ENCODE results near the gene UNC5C. TPM values are rescaled to one million over a fixed set of nuclear protein-coding genes. Genes with fewer than 3 reads are reported as not detected.

Gene UNC5C
- total and polyA plus RNA-seq, 2 of the 8 experiments (the other 6 are each of a cell fraction or from before 2014, with no cell fraction given): 0.30 to 1.3 TPM

DNA sequence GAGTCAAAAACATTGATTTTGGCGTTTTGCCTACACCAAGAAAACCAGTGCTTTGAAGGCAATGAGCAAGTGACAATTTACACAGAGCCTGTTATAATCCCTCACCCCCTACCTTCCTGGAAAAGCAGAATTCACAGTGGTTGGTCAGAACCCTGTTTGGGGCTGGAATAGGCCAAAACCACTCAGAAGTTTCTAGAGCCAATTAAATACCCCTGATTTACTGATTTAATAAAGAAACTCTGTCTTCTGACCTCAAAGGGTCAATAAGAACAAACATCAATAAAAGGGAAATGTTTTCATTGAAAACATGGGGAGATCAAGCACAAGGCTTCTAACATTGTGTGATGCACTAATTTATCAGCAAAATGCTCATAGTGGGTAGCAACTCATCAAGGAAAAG lies 116.3 kb downstream of the UNC5C start:
- H3K27ac ChIP-seq (ENCODE audit: low read depth, low read length): no peak overlapping the region
- H3K14ac ChIP-seq (ENCODE audit: insufficient read length): no peak overlapping the region
- H2BK5ac ChIP-seq (ENCODE audit: low read depth, low read length): no peak overlapping the region
- H3K27me3 ChIP-seq (replicated peaks in 1 of 4; ENCODE audit: control insufficient read depth in 3 of 4, extremely low read depth in 1 of 4, insufficient read depth in 3 of 4, low read length in 3 of 4): no peaks in the 10 kb centered on the region
- H3K23ac ChIP-seq (ENCODE audit: insufficient read length): no peak overlapping the region
- H2AK5ac ChIP-seq (ENCODE audit: low read depth, low read length): no peak overlapping the region
- no peak overlapping the region for H3K9ac ChIP-seq (replicated peaks in 1 of 4; ENCODE audit: extremely low read depth in 1 of 4, low read depth in 3 of 4, low read length in 3 of 4)
- no peaks in the 10 kb centered on the region for H3K79me1 ChIP-seq (ENCODE audit: low read depth, low read length)
- H3K9me3 ChIP-seq (ENCODE audit: insufficient read depth in 2 of 2, low read depth in 1 of 2, low read length in 1 of 2): no peaks in the 10 kb centered on the region
- DNase-seq (ENCODE audit: low read depth in 1 of 2, low spot score in 2 of 2) (no peak), FAIRE-seq (no peak)
- no peaks in the 10 kb centered on the region for H3K23me2 ChIP-seq (ENCODE audit: low read depth, low read length)
- no peaks in the 10 kb centered on the region for H3K36me3 ChIP-seq (ENCODE audit: control insufficient read depth in 2 of 4, insufficient read depth in 4 of 4, low read length in 3 of 4)
- no peaks in the 10 kb centered on the region for H3K79me2 ChIP-seq (ENCODE audit: control insufficient read depth in 1 of 2, insufficient read depth in 2 of 2, low read length in 2 of 2)
- H3K4me1 ChIP-seq (replicated peaks in 1 of 4; ENCODE audit: control insufficient read depth in 3 of 4, insufficient read depth in 4 of 4, low read length in 3 of 4): no peaks in the 10 kb centered on the region
- H2BK12ac ChIP-seq (ENCODE audit: low read depth, low read length): no peak overlapping the region
- no peak overlapping the region for H2BK20ac ChIP-seq (ENCODE audit: low read length)
- no peak overlapping the region for H2BK15ac ChIP-seq (ENCODE audit: low read length)
- no peaks in the 10 kb centered on the region for H4K20me1 ChIP-seq (replicated peaks in 1 of 2; ENCODE audit: control insufficient read depth in 1 of 2, insufficient read depth in 2 of 2, low read length in 2 of 2)
- ChIA-PET POLR2A (ENCODE audit: partially characterized antibody) (no interaction called here), CTCF (ENCODE audit: partially characterized antibody) (no interaction called here)
- H4K8ac ChIP-seq (ENCODE audit: extremely low read depth, insufficient read depth, low read length): no peak overlapping the region
- H3K18ac ChIP-seq (ENCODE audit: extremely low read depth, low read length): no peak overlapping the region
- no peak for TF ChIP-seq BACH1 (IDR thresholded peaks at IDR 0.05; ENCODE audit: low read length)
- no peak for TF ChIP-seq KDM4A (IDR thresholded peaks at IDR 0.05; ENCODE audit: low read depth, low read length, severe bottlenecking)
- TF ChIP-seq, protein P1, sequence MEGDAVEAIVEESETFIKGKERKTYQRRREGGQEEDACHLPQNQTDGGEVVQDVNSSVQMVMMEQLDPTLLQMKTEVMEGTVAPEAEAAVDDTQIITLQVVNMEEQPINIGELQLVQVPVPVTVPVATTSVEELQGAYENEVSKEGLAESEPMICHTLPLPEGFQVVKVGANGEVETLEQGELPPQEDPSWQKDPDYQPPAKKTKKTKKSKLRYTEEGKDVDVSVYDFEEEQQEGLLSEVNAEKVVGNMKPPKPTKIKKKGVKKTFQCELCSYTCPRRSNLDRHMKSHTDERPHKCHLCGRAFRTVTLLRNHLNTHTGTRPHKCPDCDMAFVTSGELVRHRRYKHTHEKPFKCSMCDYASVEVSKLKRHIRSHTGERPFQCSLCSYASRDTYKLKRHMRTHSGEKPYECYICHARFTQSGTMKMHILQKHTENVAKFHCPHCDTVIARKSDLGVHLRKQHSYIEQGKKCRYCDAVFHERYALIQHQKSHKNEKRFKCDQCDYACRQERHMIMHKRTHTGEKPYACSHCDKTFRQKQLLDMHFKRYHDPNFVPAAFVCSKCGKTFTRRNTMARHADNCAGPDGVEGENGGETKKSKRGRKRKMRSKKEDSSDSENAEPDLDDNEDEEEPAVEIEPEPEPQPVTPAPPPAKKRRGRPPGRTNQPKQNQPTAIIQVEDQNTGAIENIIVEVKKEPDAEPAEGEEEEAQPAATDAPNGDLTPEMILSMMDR (IDR thresholded peaks at IDR 0.05; ENCODE audit: control extremely low read depth in 1 of 3, insufficient read depth in 1 of 3, low read depth in 1 of 3, low read length in 3 of 3): no peak
- TF ChIP-seq NRF1 (IDR thresholded peaks at IDR 0.05; ENCODE audit: low read depth, low read length): no peak
- no peak for TF ChIP-seq CHD1 (IDR thresholded peaks at IDR 0.05; ENCODE audit: low read depth, low read length)
- H4K5ac ChIP-seq (ENCODE audit: insufficient read length, low read depth, low read length): no peak overlapping the region
- no peak overlapping the region for H3K56ac ChIP-seq (replicated peaks; ENCODE audit: insufficient read length, low read depth, low read length)
- no peak overlapping the region for H3K4me3 ChIP-seq (ENCODE audit: extremely low read depth in 1 of 4, insufficient read depth in 2 of 4, low read depth in 3 of 4, low read length in 4 of 4)
- H3K4ac ChIP-seq (replicated peaks; ENCODE audit: insufficient read length, low read depth, low read length): no peak overlapping the region
- no peak overlapping the region for H2BK120ac ChIP-seq (replicated peaks; ENCODE audit: low read depth, low read length)
- H3K4me2 ChIP-seq (ENCODE audit: insufficient read depth in 1 of 2, low read depth in 2 of 2, low read length in 2 of 2): no peak overlapping the region
- WGBS, 2 experiments (ENCODE audit: extremely low coverage in 1 of 2, insufficient coverage in 1 of 2, insufficient read length in 1 of 2, insufficient replicate concordance in 2 of 2, low coverage in 1 of 2, low lambda C conversion rate in 2 of 2, missing lambda C conversion rate in 1 of 2): 83% methylated on average over 1 of the region's 1 CpG; no CpG with 5 or more reads in 1 of the 2 experiments
- no peak overlapping the region for H2AFZ ChIP-seq (ENCODE audit: low read length)
- no peak overlapping the region for H4K91ac ChIP-seq (replicated peaks; ENCODE audit: insufficient read length, low read length)
